HG02678 (cell line): Measurements from ENCODE around the gene PLAGL1.

Experiments
- ATAC-seq: cut with Tn5 transposase; IDR thresholded peaks from one replicate; pipeline ENCODE4 v1.9.1; 2021; ENCODE audit warnings: mild to moderate bottlenecking, moderate library complexity; ENCODE audit not compliant: unreplicated experiment

PLAGL1 gene

GRCh38 chr6:143967706-143968376 is 40.2 kb downstream of the PLAGL1 start:
- no peak for ATAC-seq

GRCh38 chr6:143966312-143966711 is 41.7 kb downstream of the PLAGL1 start:
- no peak for ATAC-seq

DNA sequence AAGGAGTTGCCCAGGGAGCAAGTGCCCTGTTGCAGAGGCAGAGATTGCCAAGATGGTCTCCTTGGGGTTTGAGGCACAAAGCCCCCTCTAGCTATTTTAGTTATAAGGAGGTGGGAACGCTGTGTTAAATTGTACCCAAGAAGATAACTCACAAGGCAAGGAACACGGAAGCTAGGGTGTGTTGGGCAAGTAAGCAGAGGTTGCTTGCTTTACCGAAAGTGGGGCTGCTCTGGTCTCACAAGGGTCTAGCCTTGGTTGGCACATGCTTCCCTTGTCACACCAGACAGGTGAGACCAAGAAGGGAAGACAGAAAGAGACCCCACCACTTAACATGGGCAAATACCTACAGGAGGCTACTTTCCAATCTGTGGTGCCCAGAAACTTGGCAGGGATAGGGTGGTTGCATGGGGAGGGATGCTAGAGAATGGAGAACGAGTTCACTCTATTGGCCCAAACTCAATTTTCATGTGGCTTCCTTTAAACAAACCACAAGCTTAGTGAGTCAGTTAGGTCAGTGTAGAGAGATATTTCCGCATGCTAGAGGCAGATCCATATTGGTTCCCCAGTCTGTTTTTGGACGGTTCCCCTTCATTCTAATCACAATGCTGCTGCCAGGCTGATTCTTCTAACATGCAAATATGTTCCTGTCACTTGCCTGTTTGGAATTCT is 42.4 kb downstream of the PLAGL1 start:
- ATAC-seq: no peak

GRCh38 chr6:143964674-143965081 is 43.4 kb downstream of the PLAGL1 start:
- ATAC-seq: no peak

GRCh38 chr6:143963158-143963919 is 44.7 kb downstream of the PLAGL1 start:
- ATAC-seq: no peak

DNA sequence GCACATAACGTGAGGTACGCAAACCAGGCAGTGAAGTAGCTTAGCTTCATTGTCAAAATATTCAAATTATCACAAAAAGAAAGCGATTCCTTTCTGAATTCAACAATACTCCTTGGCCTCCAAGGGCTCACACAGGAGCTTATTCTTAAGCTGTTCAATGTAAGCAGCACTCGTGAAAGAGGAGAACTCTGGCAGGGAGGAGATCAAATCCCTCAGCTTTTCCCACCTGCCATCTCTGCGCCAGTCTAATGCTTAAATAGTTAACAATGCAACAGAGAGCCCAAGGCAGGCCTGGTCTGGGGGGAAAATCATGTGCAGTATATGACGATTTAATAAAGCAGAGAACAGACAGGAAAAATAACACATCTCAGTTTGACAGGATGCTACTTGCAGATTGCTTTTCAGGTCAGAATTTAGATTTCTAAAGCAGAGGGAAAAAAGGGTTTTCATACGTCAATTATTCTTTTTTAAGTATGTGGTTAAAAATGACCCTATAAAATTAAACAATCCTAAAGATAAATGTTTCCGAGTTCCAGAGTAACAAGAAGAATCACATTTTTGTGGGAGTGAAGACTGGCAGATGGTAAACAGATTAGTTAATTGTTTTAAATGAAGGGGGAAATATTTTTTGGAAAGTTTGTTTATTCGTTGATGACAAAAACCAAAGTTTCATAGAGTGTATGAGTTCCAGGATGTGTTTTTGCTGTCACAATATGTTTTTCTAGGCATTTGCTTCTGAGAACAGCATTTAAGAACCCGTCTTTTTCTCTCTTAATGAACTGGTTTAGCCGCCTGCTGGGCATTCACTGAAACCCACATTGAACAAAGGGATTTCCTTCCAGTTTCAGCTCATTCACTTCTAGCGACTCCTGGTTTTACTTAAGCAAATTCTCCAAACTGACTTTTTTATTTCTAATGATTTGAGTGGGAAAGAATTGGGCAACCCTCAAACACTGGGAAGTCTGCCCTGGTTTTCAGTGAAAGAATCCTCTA is 45.9 kb downstream of the PLAGL1 start:
- ATAC-seq: no peak

GRCh38 chr6:143961066-143961465 is 47.0 kb downstream of the PLAGL1 start:
- no peak for ATAC-seq

DNA sequence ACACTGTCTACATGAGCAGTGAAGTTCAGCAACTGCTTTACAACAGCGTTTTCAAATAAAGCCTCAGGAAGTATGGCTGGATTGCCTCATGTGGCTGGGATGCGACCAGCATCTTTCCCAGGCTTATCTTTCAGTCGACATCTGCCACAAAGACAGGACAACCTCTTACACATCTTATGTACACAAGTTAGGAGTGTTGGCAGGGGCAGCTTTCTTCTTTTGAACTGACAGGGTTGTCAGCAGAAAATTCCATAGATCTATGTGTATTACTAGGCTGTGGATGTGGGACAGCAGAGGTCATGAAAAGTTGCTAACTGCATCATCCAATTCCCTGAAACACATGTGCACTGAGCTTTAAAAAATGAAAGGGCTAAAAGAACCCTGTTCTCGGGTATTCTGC is 48.1 kb downstream of the PLAGL1 start:
- ATAC-seq: no peak

GRCh38 chr6:143958839-143959399 is 49.1 kb downstream of the PLAGL1 start:
- no peak for ATAC-seq

DNA sequence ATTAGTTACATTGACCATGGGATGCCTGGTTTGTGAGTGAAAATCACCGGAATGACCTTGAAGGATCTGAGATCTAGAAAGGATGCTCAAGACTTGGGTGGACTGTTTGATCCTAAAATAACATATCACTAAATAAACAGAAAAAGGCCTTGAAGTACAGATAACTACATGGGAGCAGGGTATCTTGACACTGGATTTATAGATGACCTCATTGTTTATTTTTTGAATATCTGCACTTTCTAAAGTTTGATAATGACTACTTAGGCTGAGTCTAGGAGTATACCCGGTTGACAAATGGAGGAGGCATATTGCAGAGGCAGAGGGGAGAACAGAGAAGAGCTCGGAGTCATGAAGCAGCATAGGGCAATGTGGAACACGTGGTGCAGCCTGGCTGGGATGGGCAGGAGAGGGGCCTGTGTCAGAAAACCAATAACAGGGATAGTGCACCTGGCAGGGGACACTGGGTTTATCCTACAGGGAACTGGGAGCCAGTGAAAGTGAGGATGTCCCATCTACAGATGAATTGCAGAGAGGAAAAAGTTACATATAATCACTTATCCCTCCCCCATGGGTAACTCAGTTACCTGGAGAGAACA is 50.3 kb downstream of the PLAGL1 start:
- no peak for ATAC-seq

- no peak for ATAC-seq
These were observed 52.1 kb downstream of the PLAGL1 start for GRCh38 chr6:143955971-143956370.

- ATAC-seq: no peak
These were observed 54.1 kb downstream of the PLAGL1 start for GRCh38 chr6:143953922-143954321.

DNA sequence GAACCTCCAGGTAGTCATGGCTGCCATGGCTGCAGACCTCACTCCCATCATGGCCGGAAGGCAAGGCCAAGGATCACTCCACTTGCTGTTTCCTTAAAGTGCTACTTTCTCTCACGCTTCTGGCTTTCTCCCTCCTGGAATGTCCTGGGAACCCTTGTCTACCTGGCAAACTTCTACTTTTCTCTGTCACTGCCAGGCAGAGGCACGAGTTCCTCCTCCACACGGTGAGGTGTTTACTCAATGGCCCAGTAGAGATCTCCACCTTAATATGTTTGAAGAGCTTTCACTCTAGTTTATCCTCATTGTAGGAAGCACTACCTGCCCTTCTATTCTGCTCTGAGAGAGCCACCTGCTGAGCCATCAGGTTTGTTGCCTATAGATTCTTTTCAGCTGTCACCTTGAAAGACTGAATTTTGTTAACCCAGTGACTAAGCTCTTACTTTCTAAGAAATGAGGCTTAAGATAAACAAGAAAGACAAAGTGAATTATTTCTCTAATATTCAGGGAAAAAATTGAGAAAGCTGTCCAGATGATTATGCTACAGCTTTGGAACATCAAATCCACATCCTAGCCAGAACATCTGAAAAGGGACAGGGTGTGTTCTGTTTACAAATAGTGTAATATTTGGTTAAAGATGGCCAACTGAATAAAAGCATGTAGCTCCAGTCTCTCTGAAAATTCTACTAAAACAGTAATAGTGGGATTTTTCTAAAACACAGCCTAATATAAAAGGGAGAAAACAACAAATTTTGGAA is 54.9 kb downstream of the PLAGL1 start:
- no peak for ATAC-seq

GRCh38 chr6:143952060-143952778 is 55.8 kb downstream of the PLAGL1 start:
- ATAC-seq: no peak

DNA sequence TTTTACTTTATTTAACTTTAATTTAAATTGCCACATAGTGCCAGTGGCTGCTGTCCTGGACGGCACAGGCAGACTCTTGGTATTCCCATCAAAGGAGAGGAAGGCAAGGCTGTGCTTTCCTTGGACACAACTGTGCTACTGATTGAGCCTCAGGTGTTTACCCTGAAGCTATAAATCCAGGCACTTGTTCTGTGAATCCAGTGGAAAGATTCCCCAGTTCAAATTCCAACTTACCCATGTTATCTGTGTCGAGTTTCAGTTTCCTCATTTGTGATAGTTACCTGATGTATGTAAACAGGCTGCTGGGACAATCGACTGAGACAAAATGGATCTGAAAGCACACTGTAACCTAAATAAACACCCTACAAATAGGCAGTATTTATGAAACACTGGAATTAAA is 57.2 kb downstream of the PLAGL1 start:
- ATAC-seq: no peak

- ATAC-seq: no peak
These were observed 58.1 kb downstream of the PLAGL1 start for GRCh38 chr6:143949962-143950361.

- no peak for ATAC-seq
These were observed 58.5 kb downstream of the PLAGL1 start for GRCh38 chr6:143949535-143949934.

DNA sequence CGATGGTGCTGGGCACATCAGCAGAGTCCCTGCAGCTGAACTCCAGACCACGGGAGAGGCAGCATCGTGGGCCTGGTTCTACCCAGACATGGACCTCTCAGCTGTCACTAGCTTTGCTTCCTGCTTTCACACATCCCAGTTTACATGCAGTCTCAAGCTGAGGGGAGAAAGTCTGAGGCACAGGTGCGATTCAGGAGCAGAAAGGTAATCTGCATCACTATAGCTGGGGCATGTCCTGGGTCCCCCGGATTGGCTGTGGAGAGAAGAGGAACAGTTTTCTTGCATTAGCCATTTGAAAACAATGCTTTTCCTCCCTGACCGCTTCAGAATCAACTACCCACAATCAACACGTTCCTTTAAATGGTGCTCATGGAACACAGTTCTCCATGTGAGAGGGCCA is 59.9 kb downstream of the PLAGL1 start:
- ATAC-seq: no peak
